Common myeloid progenitor, CD34-positive (primary cell): ENCODE results near the gene FOXD4L3.
"Not testable (repeated sequence)": the region's sequence is repeated elsewhere in the genome, so short reads cannot be mapped to it uniquely, and the experiment has no call there.

ENCODE experiments used
- CTCF ChIA-PET: fragments of 350-600 bp; sonication (Branson Sonifier 250); formaldehyde crosslinking; loops from one replicate; lab custom pipeline; 2021; ENCODE audit warnings: antibody characterized with exemption; lab: Charles Lee
- POLR2A ChIA-PET: fragments of 350-600 bp; sonication (Branson Sonifier 250); formaldehyde crosslinking; loops from one replicate; lab custom pipeline; 2021; ENCODE audit warnings: antibody characterized with exemption; lab: Charles Lee
- DNase-seq, 3 donors: peaks; one replicate each; pipeline versions ENCODE4 v3.0.0 to v3.0.0-alpha.2; 2013
- H3K27ac ChIP-seq, 2 experiments: 1 replicate in 1 of 2; 2 replicates in 1 of 2; pipeline ENCODE4 v1.7.0; 2013; ENCODE audit warnings: inconsistent platforms in 2 of 2, low read length in 2 of 2, mild to moderate bottlenecking in 2 of 2, low read depth in 1 of 2, moderate library complexity in 1 of 2; ENCODE audit not compliant: severe bottlenecking in 2 of 2, insufficient read depth in 1 of 2, poor library complexity in 1 of 2
- H3K27me3 ChIP-seq, 5 experiments: replicated peaks in 2 of 5; 1 replicate in 3 of 5; 2 replicates in 2 of 5; pipeline versions ENCODE4 v1.6.1 to v1.7.0; 2013; ENCODE audit warnings: low read length in 4 of 5, mild to moderate bottlenecking in 2 of 5, moderate library complexity in 2 of 5, inconsistent platforms in 1 of 5; ENCODE audit not compliant: insufficient read depth in 5 of 5, control insufficient read depth in 4 of 5
- H3K36me3 ChIP-seq, 4 experiments: 1 replicate in 2 of 4; 2 replicates in 2 of 4; pipeline versions ENCODE4 v1.6.1 to v1.7.0; 2013; ENCODE audit warnings: low read length in 3 of 4, control low read depth in 1 of 4, mild to moderate bottlenecking in 1 of 4; ENCODE audit not compliant: control insufficient read depth in 4 of 4, insufficient read depth in 4 of 4
- H3K4me1 ChIP-seq, 4 experiments: 1 replicate in 3 of 4; 2 replicates in 1 of 4; pipeline versions ENCODE4 v1.6.1 to v1.7.1; 2013; ENCODE audit warnings: low read length in 3 of 4, mild to moderate bottlenecking in 3 of 4, control low read depth in 1 of 4, inconsistent platforms in 1 of 4, moderate library complexity in 1 of 4; ENCODE audit not compliant: control insufficient read depth in 4 of 4, insufficient read depth in 4 of 4; ENCODE audit errors: control extremely low read depth in 1 of 4
- H3K4me3 ChIP-seq, 7 experiments: 1 replicate in 4 of 7; 2 replicates in 3 of 7; pipeline versions ENCODE4 v1.5.1 to v1.7.0; 2013; ENCODE audit warnings: mild to moderate bottlenecking in 7 of 7, low read length in 6 of 7, moderate library complexity in 6 of 7, inconsistent platforms in 2 of 7, low read depth in 2 of 7, control low read depth in 1 of 7; ENCODE audit not compliant: insufficient read depth in 4 of 7, control insufficient read depth in 1 of 7; ENCODE audit errors: extremely low read depth in 1 of 7
- H3K9me3 ChIP-seq, 5 experiments: 1 replicate in 4 of 5; 2 replicates in 1 of 5; pipeline versions ENCODE4 v1.6.1 to v1.7.1; 2013; ENCODE audit warnings: low read length in 4 of 5, mild to moderate bottlenecking in 2 of 5, inconsistent platforms in 1 of 5, low read depth in 1 of 5, moderate library complexity in 1 of 5; ENCODE audit not compliant: control insufficient read depth in 4 of 5, insufficient read depth in 2 of 5; ENCODE audit errors: control extremely low read depth in 1 of 5
- WGBS: methylation state at CpG from one replicate; pipeline ENCODE4 v1.1.5; 2013; ENCODE audit not compliant: insufficient coverage; 5-methylcytosine and 5-hydroxymethylcytosine counted together

The FOXD4L3 gene

GRCh38 chr9:68330531-68331173, 28.0 kb downstream of the FOXD4L3 start:
- POLR2A ChIA-PET, H3K27ac ChIP-seq, H3K4me3 ChIP-seq, CTCF ChIA-PET, H3K36me3 ChIP-seq, H3K4me1 ChIP-seq, H3K27me3 ChIP-seq, H3K9me3 ChIP-seq, DNase-seq: not testable (repeated sequence)
- no CpG with 5 or more reads among the region's 11 CpGs for WGBS

- H3K27me3 ChIP-seq, H3K4me1 ChIP-seq, POLR2A ChIA-PET, CTCF ChIA-PET, DNase-seq, H3K9me3 ChIP-seq, H3K36me3 ChIP-seq, H3K4me3 ChIP-seq, H3K27ac ChIP-seq: not testable (repeated sequence)
- WGBS: no CpG with 5 or more reads among the region's 1 CpG
These were observed 29.5 kb downstream of the FOXD4L3 start for GRCh38 chr9:68332122-68332521.

GRCh38 chr9:68335935-68336334, 33.3 kb downstream of the FOXD4L3 start:
- POLR2A ChIA-PET, H3K9me3 ChIP-seq, CTCF ChIA-PET, H3K27me3 ChIP-seq, H3K27ac ChIP-seq, H3K36me3 ChIP-seq, DNase-seq, H3K4me1 ChIP-seq, H3K4me3 ChIP-seq: not testable (repeated sequence)
- WGBS: no CpG with 5 or more reads among the region's 3 CpGs

- H3K9me3 ChIP-seq, POLR2A ChIA-PET, H3K27me3 ChIP-seq, H3K36me3 ChIP-seq, H3K4me1 ChIP-seq, CTCF ChIA-PET, DNase-seq, H3K27ac ChIP-seq, H3K4me3 ChIP-seq: not testable (repeated sequence)
- WGBS: no CpG with 5 or more reads among the region's 10 CpGs
These were observed 34.1 kb downstream of the FOXD4L3 start for GRCh38 chr9:68336639-68337339.

GRCh38 chr9:68338000-68338399, 35.3 kb downstream of the FOXD4L3 start:
- H3K27ac ChIP-seq, H3K36me3 ChIP-seq, H3K9me3 ChIP-seq, H3K4me3 ChIP-seq, H3K27me3 ChIP-seq, POLR2A ChIA-PET, CTCF ChIA-PET, H3K4me1 ChIP-seq, DNase-seq: not testable (repeated sequence)
- WGBS: 80% methylated on average over 3 of the region's 7 CpGs

- WGBS: no CpG with 5 or more reads among the region's 10 CpGs
- peak overlapping the region in 1 of 7 experiments; percentile 23 for H3K4me3 ChIP-seq
- H3K4me1 ChIP-seq, POLR2A ChIA-PET, DNase-seq, H3K27ac ChIP-seq, H3K9me3 ChIP-seq, H3K36me3 ChIP-seq, H3K27me3 ChIP-seq: not testable (repeated sequence)
- CTCF ChIA-PET: interaction anchor here (1.2 kb wide), 1 partner anchor 226 kb away, joined by 8 read pairs; no protein-coding TSS in a partner anchor
These were observed 39.8 kb downstream of the FOXD4L3 start for GRCh38 chr9:68342265-68343025.

- POLR2A ChIA-PET: not testable (repeated sequence)
- CTCF ChIA-PET: interaction anchor here (0.6 to 1.2 kb wide), 3 partner anchors 225 to 1202 kb away, joined by 3 to 8 read pairs (median 4); no protein-coding TSS in a partner anchor
These were observed 40.6 kb downstream of the FOXD4L3 start for GRCh38 chr9:68343242-68343641.

More at GRCh38 chr9:68343242-68343641, 40.6 kb downstream of the FOXD4L3 start:
- not testable (repeated sequence) for H3K36me3 ChIP-seq, H3K27me3 ChIP-seq, H3K27ac ChIP-seq, H3K4me3 ChIP-seq, DNase-seq, H3K9me3 ChIP-seq, H3K4me1 ChIP-seq
- WGBS: 83% methylated on average over 1 of the region's 4 CpGs
